HuH-7 (cell line): ENCODE measurements around the gene FBLIM1.
"Not testable (repeated sequence)": the region's sequence is repeated elsewhere in the genome, so short reads cannot be mapped to it uniquely, and the experiment has no call there.

Experiments
- DNase-seq: peaks from one replicate; pipeline ENCODE4 v3.0.0; 2011; ENCODE audit warnings: low spot score

Gene FBLIM1

GRCh38 chr1:15768388-15768787, 9.8 kb downstream of the FBLIM1 start:
- no peak for DNase-seq

DNA sequence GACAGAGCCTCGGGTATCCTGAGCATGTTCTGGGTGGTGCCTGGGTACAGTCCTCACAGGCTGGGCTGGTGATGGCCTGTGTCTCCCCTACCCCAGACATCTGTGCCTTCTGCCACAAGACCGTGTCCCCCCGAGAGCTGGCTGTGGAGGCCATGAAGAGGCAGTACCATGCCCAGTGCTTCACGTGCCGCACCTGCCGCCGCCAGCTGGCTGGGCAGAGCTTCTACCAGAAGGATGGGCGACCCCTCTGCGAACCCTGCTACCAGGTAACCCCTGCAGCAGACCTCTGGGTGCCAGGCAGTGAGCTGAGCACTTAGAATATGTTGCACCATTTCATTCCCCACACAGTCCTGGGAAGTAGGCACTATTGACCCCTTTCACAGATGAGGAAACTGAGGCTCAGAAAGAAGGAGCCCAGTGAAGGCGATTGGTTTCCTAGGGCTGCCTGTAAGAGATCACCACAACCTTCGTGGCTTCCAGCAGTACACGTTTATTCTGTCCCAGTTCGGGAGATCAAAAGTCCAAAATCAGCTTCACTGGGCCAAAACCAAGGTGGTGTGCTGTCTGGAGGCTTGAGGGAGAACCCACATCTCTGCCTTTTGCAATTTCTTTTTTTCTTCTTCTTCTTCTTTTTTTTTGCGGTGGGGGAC, 11.8 kb downstream of the FBLIM1 start:
- no peak for DNase-seq

DNA sequence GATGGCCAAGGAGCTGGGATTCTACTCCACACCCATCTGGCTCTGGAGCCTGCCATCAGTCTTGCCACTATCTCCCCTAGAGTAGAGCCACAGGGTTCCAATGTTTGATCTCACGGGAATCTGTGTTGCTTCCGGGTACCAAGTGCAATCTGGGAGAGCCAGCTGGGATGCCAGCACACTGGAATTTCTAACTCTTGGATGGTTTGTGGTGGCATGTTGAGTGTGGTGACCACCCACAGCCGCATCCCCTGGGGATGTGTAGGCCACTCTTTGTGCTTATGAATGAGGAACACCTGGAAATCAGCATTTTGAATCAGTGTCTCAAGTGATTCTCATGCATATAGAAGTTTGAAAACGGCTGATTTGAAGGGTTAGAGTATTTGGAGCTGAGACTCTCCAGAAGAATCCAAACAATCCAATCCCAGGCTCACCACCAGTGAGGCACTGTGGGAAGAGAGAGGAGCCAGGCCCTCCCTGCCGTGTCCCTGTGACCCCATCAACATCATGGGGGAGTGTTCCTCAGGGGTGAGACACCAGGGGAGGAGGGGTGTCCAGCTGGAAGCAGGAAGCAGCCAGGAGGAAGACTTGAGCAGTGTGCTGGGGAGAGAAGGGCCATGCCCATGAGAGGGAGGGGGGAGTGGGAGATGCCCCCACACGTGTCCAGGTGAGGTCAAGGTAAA, 13.4 kb downstream of the FBLIM1 start:
- no peak for DNase-seq

- DNase-seq = no peak
These were observed 17.1 kb downstream of the FBLIM1 start for GRCh38 chr1:15775706-15776105.

DNA sequence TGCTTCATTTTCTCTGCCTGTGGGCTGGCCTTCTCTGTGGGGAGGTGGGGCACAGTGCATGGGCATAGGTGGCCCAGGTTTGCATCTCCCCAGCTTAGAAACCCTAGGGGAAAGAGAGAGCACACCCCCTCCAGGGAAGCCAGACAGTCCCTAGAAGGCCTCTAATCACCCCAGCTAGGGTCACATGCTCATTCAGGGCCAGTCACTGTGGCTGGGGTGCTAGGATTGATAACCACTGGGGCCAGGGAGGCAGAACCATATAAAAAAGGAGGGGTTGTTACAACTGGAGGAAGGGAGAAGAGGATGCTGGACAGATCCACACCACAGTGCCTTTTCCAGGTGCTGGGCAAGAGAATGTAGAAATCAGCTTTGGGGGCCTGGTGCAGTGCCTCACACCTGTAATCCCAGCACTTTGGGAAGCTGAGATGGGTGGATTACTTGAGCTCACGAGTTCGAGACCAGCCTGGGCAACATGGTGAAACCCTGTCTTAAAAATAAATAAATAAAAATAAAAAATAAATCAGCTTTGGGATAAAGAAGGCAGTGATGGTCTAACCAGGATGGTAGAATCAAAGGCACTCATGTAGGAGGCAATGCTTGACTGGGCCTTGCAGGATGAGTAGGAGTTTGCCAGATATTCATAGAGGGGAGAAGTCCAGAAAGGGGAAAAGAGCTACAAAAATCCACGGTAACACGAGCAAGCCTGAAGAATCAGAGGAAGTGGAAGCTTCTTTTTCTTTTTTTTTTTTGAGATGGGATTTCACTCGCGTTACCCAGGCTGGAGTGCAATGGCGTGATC, 19.5 kb downstream of the FBLIM1 start:
- no peak for DNase-seq

GRCh38 chr1:15785683-15786082, 27.1 kb downstream of the FBLIM1 start:
- no peak for DNase-seq

GRCh38 chr1:15786581-15786980, 28.0 kb downstream of the FBLIM1 start:
- no peak for DNase-seq

DNA sequence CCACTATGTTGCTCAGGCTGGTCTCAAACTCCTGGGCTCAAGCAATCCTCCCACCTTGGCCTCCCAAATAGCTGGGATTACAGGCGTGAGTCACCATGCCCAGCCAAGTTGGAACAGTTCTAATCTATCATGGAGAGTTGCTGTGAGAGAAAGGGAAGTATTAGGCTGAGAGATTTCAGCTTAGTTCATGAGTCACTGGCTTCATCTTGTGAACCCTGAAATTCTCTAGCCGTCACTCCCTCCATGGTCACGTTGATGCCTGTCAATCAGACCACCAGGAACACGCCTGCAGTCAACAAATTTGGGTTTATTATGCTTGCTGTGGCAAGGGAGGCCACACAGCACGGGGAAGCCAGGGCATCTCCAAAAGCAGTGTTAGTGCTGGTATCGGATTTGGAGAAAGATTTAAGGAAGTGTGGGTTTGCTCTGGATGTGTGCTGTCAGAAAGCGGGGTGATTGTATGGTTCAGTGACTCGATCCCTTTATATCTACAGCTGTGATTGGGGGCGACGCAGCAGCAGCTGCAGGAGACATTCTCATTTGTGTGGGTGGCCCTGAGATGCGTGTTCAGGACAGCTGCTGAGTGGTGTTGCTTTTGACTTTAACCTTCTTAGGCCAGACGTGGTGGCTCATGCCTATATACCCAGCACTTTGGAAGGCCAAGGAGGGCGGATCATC, 30.2 kb downstream of the FBLIM1 start:
- DNase-seq = no peak

GRCh38 chr1:15796086-15796462, 37.5 kb downstream of the FBLIM1 start:
- DNase-seq = no peak

DNA sequence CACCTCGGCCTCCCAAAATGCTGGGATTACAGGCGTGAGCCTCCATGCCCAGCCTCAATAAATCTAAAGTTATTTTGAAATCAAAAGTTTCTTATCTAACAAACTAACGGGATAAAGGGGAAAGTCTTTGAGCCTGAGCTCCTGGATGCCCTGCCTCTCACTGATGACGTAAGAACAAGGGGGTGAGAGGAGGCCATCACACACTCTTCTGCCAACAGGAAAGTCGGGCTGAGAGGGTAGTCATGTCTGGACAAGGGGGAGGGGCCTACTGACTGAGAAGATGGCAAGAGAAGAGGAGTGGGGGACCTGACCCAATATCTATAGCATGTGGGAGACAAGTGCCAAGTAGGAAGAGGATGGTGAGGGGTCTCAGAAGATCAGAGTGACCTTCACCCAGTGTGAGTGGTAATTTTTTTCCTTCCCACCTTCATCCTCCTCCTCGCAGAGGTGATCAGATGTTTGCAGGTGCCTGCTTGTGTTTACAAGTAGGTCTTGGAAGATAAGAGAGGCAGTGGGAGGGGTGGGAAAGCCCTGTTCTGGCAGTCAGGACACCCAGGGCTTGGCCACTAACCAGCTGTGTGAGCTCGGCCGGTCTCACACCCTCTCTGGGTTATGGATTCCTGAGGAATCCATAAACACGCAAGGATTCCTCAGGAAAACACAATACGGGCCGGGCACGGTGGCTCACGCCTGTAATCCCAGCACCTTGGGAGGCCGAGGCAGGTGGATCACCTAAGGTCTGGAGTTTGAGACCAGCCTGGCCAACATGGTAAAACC, 39.2 kb downstream of the FBLIM1 start:
- DNase-seq = no peak

- no peak for DNase-seq
These were observed 40.6 kb downstream of the FBLIM1 start for GRCh38 chr1:15799004-15799867.

DNA sequence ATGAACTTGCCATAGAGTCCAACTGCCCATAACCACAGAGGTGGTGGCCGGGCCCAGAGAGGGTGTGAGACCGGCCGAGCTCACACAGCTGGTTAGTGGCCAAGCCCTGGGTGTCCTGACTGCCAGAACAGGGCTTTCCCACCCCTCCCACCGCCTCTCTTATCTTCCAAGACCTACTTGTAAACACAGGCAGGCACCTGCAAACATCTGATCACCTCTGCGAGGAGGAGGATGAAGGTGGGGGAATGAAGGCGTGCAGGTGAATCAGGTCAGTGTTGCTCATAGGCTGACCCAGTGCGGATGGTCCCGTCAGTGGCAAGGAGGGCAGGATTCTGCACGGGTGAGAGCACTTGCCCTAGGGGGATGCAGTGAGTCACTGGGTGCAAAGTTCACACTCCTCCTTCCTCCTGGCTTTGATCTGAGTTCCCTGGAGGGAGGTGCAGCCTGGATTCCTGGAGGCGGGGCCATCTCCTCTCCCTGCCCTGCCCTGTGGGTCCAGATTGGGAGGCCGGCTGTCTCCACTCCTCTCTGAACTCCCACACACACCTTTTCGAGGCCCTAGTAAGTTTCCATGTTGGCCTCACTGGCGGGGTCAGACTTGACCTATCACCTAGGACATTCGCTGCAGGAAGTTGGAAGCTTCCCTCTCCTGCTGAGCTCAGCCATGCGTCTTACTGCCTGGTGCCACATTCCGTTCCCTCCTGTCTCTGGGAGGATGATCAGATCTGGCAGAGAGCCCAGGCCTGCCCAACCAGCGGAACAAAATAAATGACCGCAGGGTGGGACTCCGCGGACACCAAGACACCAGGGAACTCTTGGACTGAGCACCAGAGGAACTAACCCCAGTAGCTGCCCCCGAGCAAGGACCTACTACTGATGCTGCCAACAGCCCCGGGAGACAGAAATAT, 41.6 kb downstream of the FBLIM1 start:
- DNase-seq = peak; percentile 80

GRCh38 chr1:15802234-15802965, 43.8 kb downstream of the FBLIM1 start:
- no peak for DNase-seq

DNA sequence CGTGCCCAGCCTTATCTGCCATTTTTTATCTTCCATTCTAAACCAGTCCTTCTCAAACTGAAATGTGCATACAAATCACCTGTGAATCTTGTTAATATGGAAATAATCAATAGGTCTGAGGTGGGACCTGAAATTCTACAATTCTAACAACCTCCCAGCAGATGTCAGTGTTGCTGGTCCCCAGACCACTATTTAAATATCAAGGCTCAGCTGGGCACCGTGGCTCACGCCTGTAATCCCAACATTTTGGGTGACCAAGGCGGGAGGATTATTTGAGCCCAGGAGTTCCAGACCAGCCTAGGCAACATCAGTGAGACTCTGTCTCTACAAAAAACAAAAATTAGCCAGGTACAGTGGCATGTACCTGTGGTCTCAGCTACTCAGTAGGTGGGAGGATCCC, 44.8 kb downstream of the FBLIM1 start:
- no peak for DNase-seq

DNA sequence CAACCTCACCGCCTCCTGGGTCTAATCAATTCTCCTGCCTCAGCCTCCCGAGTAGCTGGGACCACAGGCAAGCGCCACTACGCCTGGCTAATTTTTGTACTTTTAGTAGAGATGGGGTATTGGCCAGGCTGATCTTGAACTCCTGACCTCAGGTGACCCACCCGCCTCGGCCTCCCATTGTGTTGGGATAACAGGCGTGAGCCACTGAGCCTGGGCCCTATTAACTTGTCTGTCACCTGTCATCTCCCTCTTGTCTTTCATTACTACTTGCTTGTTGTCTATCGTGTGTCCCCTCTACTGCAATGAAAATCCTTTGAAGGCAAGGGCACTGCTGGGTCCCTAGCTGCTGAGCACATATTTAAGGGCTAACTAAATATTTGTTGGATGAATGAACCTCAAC, 45.5 kb downstream of the FBLIM1 start:
- DNase-seq = no peak

DNA sequence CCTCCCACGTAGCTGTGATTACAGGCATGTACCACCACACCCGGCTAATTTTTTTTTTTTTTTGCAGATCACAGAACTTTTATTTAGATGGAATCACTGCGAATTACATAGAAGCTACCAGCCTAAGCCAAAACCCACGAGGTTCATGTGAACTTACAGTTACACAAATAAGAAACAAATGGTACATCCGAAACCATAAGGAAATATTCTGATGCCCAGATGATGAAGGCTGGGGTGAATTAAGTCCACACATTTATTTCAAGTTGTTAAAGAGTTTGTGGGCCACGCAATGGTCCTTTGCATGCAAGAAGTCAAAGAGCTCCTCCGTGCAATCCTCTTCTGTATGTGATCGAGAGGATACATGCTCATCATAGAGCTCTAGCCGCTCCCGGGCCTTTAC, 48.5 kb downstream of the FBLIM1 start:
- DNase-seq = no peak

DNA sequence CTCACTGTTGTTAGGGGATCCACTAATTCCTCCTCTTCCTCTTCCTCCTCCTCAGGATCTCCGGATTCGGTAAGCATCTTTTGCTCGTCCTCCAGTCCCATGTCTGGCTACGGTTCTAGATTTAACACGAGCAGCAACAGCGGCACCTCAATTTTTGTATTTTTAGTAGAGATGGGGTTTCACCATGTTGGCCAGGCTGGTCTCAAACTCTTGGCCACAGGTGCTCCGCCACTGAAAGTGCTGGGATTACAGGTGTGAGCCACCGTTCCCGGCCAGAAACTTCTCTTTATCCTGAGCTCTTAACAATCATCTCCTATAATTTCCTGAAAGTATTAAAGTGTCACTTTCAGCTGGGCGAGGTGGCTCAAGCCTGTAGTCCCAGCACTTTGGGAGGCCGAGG, 49.0 kb downstream of the FBLIM1 start, which contains the start of gene UQCRHL:
UQCRHL (minus strand) TSS at position 101 of the 400 bp plus-strand sequence; CDS start at position 101, 0 bp downstream.
- DNase-seq = not testable (repeated sequence)

GRCh38 chr1:15808955-15809354, 50.4 kb downstream of the FBLIM1 start:
- DNase-seq = no peak

- DNase-seq = no peak
These were observed 51.5 kb downstream of the FBLIM1 start for GRCh38 chr1:15810073-15810472.
